Stimulated activated CD8-positive, alpha-beta memory T cell treated with anti-CD3 and anti-CD28 coated beads, Interleukin-12 subunit alpha, Interleukin-12 subunit beta, amount 100 ng/mL, for 24 hours (primary cell): Measurements from ENCODE around the gene MYO3B.
"Not testable (repeated sequence)": the region's sequence is repeated elsewhere in the genome, so short reads cannot be mapped to it uniquely, and the experiment has no call there.

ENCODE experiments used
- DNase-seq: peaks from one replicate; pipeline ENCODE4 v3.0.0-alpha.2; 2020; ENCODE audit errors: extremely low read depth

MYO3B gene

GRCh38 chr2:170504810-170505145 is 326.8 kb downstream of the MYO3B start:
- DNase-seq: no peak

- no peak for DNase-seq
These were observed 327.8 kb downstream of the MYO3B start for GRCh38 chr2:170505631-170506275.

DNA sequence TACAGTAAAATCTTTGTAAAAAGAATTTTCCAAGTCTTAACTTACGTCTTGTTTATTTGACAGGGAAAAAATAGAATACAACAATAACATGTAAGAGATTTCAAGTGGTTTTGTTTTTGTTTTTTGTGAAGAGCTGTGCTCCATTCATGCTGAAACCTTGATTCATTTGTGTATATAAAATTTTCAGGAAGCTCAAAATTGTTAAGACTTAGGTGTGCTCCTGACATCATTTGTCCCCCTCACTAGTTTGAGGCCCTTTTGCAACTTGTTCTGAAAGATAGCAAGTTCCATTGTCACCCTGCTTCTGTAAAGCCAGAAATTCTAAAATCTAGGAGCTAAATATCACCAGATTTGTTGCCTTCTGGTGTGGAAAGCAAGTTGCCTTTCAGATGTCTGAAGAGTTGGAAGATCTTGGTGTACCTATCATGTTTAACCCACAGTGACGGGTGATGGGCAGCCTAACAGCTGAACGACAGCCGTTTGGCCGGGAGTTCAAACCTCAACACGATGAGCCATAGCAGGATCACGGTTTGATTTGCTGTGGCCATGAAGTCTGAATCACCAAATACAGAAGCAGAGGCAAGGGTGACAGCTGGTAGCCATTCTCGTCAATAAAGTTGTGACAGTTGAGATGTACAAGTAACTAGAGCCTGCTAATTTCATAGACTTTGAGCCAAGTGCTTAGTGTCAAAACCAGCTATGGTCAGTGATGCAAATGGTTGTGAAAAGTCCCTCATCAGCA is 331.7 kb downstream of the MYO3B start:
- no peak for DNase-seq

GRCh38 chr2:170512266-170512665 is 334.3 kb downstream of the MYO3B start:
- DNase-seq: no peak

GRCh38 chr2:170514140-170514539 is 336.2 kb downstream of the MYO3B start:
- DNase-seq: no peak

GRCh38 chr2:170517538-170517937 is 339.6 kb downstream of the MYO3B start:
- DNase-seq: no peak

GRCh38 chr2:170518911-170519310 is 341.0 kb downstream of the MYO3B start:
- no peak for DNase-seq

DNA sequence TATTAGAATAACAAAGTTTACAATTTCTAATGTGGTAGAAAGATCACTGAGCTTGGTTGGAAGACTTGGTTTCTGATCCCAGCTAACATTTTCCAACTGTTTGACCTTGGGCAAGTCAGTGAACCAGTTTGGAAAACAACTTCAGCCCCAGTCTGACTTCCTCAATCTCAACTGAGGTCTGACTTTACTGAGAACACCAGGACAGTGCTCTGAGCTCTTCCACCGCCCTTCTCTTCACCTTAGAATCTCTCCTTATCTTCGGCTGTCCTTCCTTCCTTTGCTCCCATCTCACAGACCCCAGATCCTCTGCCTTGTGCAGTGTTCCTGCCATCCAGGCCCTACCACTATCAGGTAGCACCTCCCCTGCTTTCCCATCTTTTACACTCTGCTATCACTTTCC is 343.4 kb downstream of the MYO3B start:
- DNase-seq: no peak

GRCh38 chr2:170523506-170523905 is 345.6 kb downstream of the MYO3B start:
- no peak for DNase-seq

DNA sequence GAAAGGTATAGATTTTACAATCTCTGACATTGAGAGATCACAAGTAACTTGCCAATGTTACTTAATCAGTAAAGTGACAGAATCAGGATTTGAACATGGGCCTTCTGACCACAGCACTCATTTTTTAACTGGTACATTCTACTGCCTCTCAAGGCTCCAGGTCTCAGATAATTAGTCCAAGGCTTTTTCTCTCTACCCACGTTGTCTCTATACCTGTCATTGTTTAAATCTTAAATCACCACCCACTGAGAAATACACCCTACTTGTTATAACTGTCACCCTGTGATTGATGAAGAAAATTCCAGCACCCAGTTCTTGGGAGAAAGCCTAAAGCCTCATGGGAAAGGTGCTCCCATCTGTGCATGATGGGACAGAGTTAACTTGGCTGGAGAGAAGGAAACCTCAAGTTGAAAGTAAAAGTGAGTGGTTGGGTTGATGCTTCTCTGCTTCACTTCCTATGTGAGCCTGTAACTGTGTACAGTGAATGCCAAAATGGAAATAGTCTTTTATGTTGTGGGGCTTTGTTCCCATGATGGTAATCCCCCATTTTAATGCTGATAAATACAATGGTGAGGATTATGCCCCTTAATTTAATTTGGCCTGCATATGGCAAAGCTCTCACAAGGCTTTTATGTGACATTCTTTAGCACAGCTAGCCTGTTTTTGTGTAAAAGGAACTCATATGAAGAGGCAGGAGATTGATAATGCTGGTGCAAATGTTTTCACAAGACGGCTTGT is 347.1 kb downstream of the MYO3B start:
- DNase-seq: no peak

GRCh38 chr2:170525566-170525900 is 347.6 kb downstream of the MYO3B start:
- no peak for DNase-seq

DNA sequence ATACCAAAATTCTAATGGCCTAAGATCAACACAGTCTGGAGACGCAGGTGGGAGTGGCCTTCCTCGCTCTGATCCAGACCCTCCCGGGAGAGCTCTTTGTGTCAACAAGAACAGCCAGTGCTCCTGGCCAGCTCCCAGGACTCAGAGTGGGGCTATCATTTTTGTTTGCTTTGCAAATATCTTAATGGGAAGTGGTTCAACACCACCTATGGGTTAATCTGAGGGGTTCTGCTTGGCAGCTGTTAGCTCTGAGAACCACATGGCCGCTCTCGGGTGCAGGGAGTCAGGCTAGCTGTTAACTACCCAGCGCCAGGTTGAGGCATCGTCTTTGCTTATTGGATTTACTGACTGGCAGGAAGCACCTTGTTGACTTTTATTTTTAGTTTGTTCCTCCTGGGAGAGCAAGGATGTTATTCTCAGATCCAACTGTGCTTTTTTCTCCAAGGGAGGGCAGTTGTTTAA is 352.4 kb downstream of the MYO3B start:
- no peak for DNase-seq

- no peak for DNase-seq
These were observed 353.0 kb downstream of the MYO3B start for GRCh38 chr2:170530803-170531564.

- DNase-seq: no peak
These were observed 353.9 kb downstream of the MYO3B start for GRCh38 chr2:170531876-170532275.

DNA sequence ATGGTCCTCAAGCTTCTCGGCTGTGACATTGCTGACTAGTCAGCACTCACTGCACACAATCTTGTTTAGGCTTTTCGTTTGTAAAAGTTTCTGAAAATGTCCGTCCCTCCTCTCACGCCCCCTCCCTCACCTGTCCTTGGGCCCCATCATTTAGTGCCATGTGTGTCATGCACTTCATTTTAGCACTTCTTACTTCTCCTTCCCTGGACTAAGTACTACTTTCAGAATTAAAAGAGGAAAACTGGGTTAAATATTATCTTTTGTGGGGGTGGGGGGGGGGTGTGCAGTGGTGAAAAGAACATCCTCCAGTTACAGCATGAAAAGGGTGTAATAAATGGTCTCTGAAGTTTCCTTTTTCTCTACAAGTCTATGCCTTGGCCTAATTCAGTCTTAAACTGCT is 355.2 kb downstream of the MYO3B start:
- no peak for DNase-seq

DNA sequence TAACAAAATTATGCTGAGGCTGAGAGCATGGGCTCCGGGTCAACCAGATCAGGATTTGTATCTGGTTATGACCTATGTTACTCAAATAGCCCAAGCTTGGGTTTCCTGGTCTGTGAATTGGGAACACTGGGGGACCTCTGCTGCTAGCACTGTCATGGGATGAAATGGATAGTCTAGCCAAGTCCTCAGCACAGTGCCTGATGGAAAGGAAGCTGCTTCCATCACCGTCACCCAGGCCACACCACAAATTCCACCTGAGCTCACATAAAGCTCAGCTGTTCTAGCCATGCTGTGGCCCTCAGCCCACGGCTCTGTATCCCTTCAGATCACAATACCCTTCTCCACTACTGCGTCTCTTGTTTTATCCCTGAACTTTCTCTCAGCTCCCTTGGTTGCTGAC is 357.6 kb downstream of the MYO3B start:
- no peak for DNase-seq

DNA sequence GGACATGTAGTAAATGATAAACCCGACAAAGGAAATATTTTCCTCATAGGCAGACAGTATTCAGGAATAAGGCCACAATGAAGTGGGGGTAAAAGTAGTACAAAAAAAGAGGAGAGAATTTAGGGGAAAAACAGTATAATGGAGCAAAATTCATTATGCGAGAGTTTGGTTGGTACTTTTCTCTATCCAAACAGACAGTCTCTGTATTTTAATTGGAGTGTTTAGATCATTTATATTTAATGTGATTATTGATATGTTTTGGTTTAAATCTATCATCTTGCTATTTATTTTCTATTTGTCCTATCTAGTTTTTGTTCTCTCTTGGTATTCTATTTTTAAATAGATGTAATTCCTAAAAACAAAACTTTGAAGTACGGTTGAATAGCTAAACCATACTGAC is 366.9 kb downstream of the MYO3B start:
- no peak for DNase-seq

DNA sequence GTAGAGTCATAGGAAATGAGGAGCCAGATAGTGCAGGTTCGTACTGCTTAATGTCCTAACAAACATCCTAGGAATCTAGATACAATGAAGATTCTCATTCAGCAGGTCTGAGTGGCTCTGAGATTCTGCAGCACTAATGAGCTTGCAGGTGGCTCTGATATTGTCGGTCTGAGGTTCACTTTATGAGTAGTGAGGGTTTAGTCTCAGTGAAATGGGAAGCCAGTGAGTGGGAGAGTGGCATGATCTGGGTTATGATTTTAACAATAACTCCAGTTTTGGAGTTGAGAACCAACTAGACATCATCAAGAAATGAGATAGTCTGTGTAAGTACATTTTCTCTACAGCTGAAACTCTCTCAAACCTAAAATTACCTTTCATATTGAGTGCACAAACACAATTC is 370.4 kb downstream of the MYO3B start:
- DNase-seq: no peak

DNA sequence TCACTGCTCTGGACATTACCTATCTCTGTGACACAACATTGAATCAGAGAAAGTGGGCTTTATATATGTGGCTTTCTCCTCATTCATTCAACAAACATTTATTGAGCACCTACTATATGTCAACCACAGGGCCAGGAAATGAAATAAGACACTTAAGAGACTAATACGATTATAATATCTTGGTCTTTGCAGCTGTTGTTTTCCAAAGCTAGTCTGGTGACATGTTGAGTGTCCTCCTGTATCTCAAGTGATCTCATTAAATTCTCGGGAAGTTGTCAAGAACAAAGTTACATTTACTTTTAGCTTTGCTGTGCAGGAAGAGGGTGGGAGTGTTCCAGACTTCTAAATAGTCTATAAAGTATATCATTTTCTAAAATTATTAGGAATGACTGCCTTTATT is 372.6 kb downstream of the MYO3B start:
- no peak for DNase-seq

GRCh38 chr2:170551899-170552298 is 374.0 kb downstream of the MYO3B start:
- DNase-seq: not testable (repeated sequence)

- DNase-seq: no peak
These were observed 375.8 kb downstream of the MYO3B start for GRCh38 chr2:170553748-170554147.

DNA sequence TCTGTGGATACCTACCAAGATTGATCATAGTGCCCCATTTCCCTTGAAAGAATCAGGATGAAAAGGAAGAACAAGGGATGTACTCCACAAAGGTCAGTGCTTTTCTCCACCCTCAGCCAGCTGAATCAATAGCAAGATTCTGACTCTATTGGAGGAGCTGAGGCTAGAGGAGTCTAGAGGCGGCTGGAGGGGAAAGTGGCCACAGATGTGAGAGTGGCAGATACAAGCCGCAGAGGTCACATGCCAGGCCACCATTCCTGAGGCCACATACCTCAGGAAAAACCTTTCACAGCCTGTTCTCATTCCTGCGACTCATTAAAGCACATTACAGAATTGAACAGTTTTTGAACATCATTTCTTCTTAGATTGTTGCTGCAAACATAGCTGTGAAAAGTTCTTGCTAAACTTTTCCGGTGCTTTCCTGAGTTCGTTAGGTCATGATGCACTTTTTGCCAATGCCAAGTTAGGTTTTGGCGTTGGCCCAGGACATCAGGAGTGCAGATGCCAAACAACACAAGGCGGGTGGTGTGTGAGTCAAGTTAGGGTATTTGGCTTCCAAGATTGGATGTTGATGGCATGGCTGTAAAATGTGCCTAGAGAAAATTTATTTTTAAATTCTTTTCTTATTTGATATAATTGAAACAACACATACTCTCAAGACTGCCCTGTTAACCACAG is 376.5 kb downstream of the MYO3B start:
- DNase-seq: no peak
